ENCODE data around the gene CCND2.

DNA sequence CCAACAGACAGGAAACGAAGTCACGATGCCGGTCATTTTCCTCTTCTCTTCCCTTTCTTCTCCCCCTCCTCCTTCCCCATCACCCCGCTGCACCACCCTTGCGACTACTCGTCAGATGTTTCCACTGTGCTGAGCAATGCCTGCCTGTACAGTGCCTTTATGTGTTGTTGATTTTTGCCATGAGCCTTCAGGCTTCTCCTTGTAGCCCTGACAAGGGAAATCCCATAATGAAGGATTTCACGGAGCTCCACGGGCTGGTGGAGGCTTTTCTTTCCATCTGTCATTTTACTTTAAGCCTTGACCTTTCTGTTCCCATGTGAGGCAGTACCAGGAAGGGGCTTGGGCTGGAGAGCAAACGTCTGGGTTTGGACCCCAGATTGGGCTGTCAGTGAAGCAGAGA, 28.7 kb upstream of the CCND2 start:
- TF ChIP-seq CTCF (IDR thresholded peaks at IDR 0.05), result no peak
- TF ChIP-seq, protein P1, sequence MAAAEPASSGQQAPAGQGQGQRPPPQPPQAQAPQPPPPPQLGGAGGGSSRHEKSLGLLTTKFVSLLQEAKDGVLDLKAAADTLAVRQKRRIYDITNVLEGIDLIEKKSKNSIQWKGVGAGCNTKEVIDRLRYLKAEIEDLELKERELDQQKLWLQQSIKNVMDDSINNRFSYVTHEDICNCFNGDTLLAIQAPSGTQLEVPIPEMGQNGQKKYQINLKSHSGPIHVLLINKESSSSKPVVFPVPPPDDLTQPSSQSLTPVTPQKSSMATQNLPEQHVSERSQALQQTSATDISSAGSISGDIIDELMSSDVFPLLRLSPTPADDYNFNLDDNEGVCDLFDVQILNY (CRISPR knock-in tag; IDR thresholded peaks at IDR 0.05), result no peak
- no peak for TF ChIP-seq STAT6 (CRISPR knock-in tag; conservative IDR thresholded peaks at IDR 0.05; ENCODE audit: low read depth)
- TF ChIP-seq RELA (CRISPR knock-in tag; IDR thresholded peaks at IDR 0.05; ENCODE audit: borderline replicate concordance), result no peak
- TF ChIP-seq USF1 (CRISPR knock-in tag; IDR thresholded peaks at IDR 0.05), result no peak
